ENCODE measurements around the gene NELFCD. TPM values are rescaled to one million over a fixed set of nuclear protein-coding genes. Genes with fewer than 3 reads are reported as not detected.
A peak's percentile ranks its signal among the peaks of the same experiment; 100 is the strongest.

The NELFCD gene
- polyA plus RNA-seq, 1 donor (not counting 4 experiments of a cell fraction or from before 2014, with no cell fraction given), result 68.5 TPM

DNA sequence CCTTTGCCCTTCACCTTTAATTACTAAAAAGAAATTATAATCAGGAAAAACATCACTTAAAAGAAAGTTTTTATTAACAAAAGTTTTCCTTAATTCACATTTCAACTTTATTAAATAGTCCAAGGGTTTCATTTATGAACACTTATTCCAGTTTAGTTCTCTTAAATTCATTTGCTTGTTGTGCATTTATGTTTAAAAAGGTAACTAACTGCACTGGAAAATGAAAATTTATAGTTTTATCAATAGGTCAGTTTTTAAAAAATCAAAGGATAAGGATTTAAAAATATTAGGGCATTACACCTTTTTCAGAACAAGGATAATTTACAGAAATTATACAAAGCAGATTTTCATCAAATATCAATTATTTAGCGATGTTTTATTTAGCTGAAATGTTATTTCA is 52.0 kb downstream of the NELFCD start:
- peaks cover 30% of the 10 kb centered on the region for H3K4me1 ChIP-seq (ENCODE audit: control insufficient read depth, extremely low read depth, insufficient read depth, low read length)
- H3K27me3 ChIP-seq (ENCODE audit: control insufficient read depth, extremely low read depth, insufficient read depth, low read length), result no peaks in the 10 kb centered on the region
- H3K36me3 ChIP-seq (ENCODE audit: control insufficient read depth in 2 of 2, extremely low read depth in 1 of 2, insufficient read depth in 2 of 2, low read length in 2 of 2), result peaks cover 30 to 41% of the 10 kb centered on the region in 2 experiments
- no peak for TF ChIP-seq EZH2 (IDR thresholded peaks at IDR 0.05; ENCODE audit: low read length)
- TF ChIP-seq, protein P1, sequence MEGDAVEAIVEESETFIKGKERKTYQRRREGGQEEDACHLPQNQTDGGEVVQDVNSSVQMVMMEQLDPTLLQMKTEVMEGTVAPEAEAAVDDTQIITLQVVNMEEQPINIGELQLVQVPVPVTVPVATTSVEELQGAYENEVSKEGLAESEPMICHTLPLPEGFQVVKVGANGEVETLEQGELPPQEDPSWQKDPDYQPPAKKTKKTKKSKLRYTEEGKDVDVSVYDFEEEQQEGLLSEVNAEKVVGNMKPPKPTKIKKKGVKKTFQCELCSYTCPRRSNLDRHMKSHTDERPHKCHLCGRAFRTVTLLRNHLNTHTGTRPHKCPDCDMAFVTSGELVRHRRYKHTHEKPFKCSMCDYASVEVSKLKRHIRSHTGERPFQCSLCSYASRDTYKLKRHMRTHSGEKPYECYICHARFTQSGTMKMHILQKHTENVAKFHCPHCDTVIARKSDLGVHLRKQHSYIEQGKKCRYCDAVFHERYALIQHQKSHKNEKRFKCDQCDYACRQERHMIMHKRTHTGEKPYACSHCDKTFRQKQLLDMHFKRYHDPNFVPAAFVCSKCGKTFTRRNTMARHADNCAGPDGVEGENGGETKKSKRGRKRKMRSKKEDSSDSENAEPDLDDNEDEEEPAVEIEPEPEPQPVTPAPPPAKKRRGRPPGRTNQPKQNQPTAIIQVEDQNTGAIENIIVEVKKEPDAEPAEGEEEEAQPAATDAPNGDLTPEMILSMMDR (optimal IDR thresholded peaks at IDR 0.05 in 1 of 3, IDR thresholded peaks at IDR 0.05 in 1 of 3, conservative IDR thresholded peaks at IDR 0.05 in 1 of 3; ENCODE audit: extremely low read depth in 1 of 3, insufficient read depth in 2 of 3, low read length in 3 of 3), result no peak
- H3K9me3 ChIP-seq (ENCODE audit: control insufficient read depth, low read depth, low read length), result no peaks in the 10 kb centered on the region
- peak overlapping the region; percentile 81 for H3K9ac ChIP-seq (ENCODE audit: control insufficient read depth, extremely low read depth, insufficient read depth, low read length)
- peak overlapping the region; percentile 64 for H3K27ac ChIP-seq (ENCODE audit: control insufficient read depth, insufficient read depth, low read length)
- H3K9me1 ChIP-seq (ENCODE audit: control insufficient read depth, extremely low read depth, insufficient read depth, low read length), result no peaks in the 10 kb centered on the region
- FAIRE-seq, result no peak
- peak overlapping the region; percentile 96 for H3K4me2 ChIP-seq (ENCODE audit: control insufficient read depth, extremely low read depth, insufficient read depth, low read depth, low read length)
- H4K20me1 ChIP-seq (ENCODE audit: control insufficient read depth, extremely low read depth, insufficient read depth, low read length), result peaks cover 3% of the 10 kb centered on the region
- dilution Hi-C loops (cut with MboI; ENCODE audit: extremely low pct_ligation_motif_present, low sequenced_read_pairs), result no loop called here
- no peak for DNase-seq (ENCODE audit: low read depth, low spot score)
- H3K4me3 ChIP-seq (ENCODE audit: control insufficient read depth in 2 of 3, extremely low read depth in 1 of 3, insufficient read depth in 2 of 3, low read depth in 1 of 3, low read length in 3 of 3), result peak overlapping the region in 2 of 3 experiments; percentile 69 to 71
- H3K79me2 ChIP-seq (ENCODE audit: control insufficient read depth, insufficient read depth, low read length), result peaks cover 62% of the 10 kb centered on the region
- H2AFZ ChIP-seq (ENCODE audit: control insufficient read depth, low read length), result peak overlapping the region; percentile 44

DNA sequence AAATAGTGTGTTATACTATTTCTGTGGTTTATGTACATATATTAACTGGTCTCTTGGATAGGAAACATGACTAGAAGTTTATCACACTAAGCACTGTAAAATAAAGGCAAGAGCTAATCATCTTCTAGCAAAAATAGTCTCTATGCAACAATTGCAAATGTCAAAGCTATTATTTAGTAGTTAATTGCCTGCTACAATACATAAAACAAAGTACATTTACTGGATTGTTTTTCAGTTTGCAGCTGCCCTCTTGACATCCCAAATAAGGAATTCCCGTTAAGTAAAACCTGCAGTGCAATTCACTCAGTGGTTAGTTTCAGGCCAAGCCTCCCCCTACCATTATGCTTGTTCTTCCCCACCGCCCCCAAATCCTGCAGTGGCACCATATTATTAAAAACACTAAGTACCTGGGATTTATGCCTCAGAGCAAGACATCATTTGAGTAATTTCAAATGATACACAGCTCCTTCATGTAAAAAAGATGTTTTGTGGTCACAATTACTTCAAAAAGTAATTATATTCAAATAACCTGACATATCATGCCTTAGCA is 52.6 kb downstream of the NELFCD start:
- H3K9ac ChIP-seq (ENCODE audit: control insufficient read depth, extremely low read depth, insufficient read depth, low read length), result no peak overlapping the region
- FAIRE-seq, result no peak
- peaks cover 30 to 44% of the 10 kb centered on the region in 2 experiments for H3K36me3 ChIP-seq (ENCODE audit: control insufficient read depth in 2 of 2, extremely low read depth in 1 of 2, insufficient read depth in 2 of 2, low read length in 2 of 2)
- no peak overlapping the region for H2AFZ ChIP-seq (ENCODE audit: control insufficient read depth, low read length)
- H3K4me3 ChIP-seq (ENCODE audit: control insufficient read depth in 2 of 3, extremely low read depth in 1 of 3, insufficient read depth in 2 of 3, low read depth in 1 of 3, low read length in 3 of 3), result no peak overlapping the region
- H3K9me1 ChIP-seq (ENCODE audit: control insufficient read depth, extremely low read depth, insufficient read depth, low read length), result no peaks in the 10 kb centered on the region
- TF ChIP-seq, protein P1 (optimal IDR thresholded peaks at IDR 0.05 in 1 of 3, IDR thresholded peaks at IDR 0.05 in 1 of 3, conservative IDR thresholded peaks at IDR 0.05 in 1 of 3; ENCODE audit: extremely low read depth in 1 of 3, insufficient read depth in 2 of 3, low read length in 3 of 3), result no peak
- TF ChIP-seq EZH2 (IDR thresholded peaks at IDR 0.05; ENCODE audit: low read length), result no peak
- no peaks in the 10 kb centered on the region for H3K9me3 ChIP-seq (ENCODE audit: control insufficient read depth, low read depth, low read length)
- no peak overlapping the region for H3K27ac ChIP-seq (ENCODE audit: control insufficient read depth, insufficient read depth, low read length)
- peaks cover 3% of the 10 kb centered on the region for H4K20me1 ChIP-seq (ENCODE audit: control insufficient read depth, extremely low read depth, insufficient read depth, low read length)
- no peak for DNase-seq (ENCODE audit: low read depth, low spot score)
- H3K4me1 ChIP-seq (ENCODE audit: control insufficient read depth, extremely low read depth, insufficient read depth, low read length), result peaks cover 24% of the 10 kb centered on the region
- H3K79me2 ChIP-seq (ENCODE audit: control insufficient read depth, insufficient read depth, low read length), result peaks cover 63% of the 10 kb centered on the region
- H3K27me3 ChIP-seq (ENCODE audit: control insufficient read depth, extremely low read depth, insufficient read depth, low read length), result no peaks in the 10 kb centered on the region
- H3K4me2 ChIP-seq (ENCODE audit: control insufficient read depth, extremely low read depth, insufficient read depth, low read depth, low read length), result no peak overlapping the region
- dilution Hi-C loops (cut with MboI; ENCODE audit: extremely low pct_ligation_motif_present, low sequenced_read_pairs), result no loop called here

All from keratinocyte (primary cell).